ENCODE measurements around the gene CMPK2.

- TF ChIP-seq EZH2 (IDR thresholded peaks at IDR 0.05): no peak
- TF ChIP-seq POLR2AphosphoS5 (IDR thresholded peaks at IDR 0.05; ENCODE audit: borderline replicate concordance, low read depth, low read length): no peak
- TF ChIP-seq FOXP2 (optimal IDR thresholded peaks at IDR 0.05; ENCODE audit: control extremely low read depth, extremely low read length, insufficient read depth): no peak
These were observed 46.0 kb downstream of the CMPK2 start for GRCh38 chr2:6819668-6820067.

Data from SK-N-MC (cell line).